HG02623 (cell line): ENCODE data around the gene ADAMTS17.

Source experiments
- ATAC-seq: cut with Tn5 transposase; IDR thresholded peaks from one replicate; pipeline ENCODE4 v1.9.1; 2021; ENCODE audit warnings: moderate library complexity; ENCODE audit not compliant: unreplicated experiment

Gene ADAMTS17

DNA sequence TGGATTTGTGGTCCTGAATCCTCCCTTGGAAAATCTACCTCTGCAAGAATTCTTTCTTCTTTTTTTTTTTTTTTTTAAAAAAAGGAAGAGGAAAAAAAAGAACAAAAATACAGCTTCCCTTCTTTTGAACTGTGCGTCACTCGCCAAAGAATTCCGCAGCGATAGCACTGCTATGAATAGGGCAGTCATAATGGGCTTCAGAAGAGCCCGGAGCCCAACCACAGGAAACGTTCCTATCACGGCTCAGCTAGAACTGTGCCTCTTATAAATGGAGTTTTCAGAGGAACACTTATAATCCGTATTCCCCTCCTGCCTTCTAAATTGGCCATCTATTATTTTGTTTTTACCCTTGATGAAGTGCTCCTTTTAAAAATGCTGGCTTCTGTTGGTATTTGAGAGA lies 227.7 kb downstream of the ADAMTS17 start:
- ATAC-seq = no peak

DNA sequence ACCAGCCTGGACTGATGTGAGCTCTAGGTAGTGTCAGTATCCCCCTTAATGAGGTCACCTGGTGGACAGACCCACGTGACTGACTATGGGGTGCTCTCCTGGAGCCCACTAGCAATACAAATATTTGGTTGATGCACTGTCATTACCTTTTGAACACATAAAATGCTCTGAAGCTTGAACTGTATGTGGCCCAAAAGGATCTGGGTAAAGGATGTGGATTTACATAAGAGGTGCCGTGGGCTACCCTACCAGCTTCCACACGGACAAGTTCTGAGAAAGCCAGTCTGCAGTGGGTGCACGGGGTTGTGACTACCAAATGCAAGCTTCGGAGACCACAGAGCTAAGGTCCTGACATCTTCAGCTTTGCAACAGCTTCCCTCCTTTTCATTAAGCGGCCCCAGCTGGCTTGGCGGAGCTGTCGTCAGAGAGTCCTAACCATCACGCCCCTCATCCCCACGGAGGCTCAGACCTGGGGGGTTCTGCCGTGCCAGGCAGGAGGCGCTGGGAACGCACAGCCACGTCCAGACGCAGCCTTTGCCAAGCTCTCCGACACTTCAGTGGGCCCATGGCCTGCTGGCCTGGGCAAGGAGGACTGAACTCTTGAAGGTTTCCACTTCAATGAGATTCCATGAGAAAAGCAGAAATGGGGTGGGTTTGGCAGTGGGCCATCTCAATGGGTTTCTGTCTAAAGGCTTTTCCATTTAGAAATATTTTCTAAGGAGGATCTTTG lies 228.3 kb downstream of the ADAMTS17 start:
- no peak for ATAC-seq

DNA sequence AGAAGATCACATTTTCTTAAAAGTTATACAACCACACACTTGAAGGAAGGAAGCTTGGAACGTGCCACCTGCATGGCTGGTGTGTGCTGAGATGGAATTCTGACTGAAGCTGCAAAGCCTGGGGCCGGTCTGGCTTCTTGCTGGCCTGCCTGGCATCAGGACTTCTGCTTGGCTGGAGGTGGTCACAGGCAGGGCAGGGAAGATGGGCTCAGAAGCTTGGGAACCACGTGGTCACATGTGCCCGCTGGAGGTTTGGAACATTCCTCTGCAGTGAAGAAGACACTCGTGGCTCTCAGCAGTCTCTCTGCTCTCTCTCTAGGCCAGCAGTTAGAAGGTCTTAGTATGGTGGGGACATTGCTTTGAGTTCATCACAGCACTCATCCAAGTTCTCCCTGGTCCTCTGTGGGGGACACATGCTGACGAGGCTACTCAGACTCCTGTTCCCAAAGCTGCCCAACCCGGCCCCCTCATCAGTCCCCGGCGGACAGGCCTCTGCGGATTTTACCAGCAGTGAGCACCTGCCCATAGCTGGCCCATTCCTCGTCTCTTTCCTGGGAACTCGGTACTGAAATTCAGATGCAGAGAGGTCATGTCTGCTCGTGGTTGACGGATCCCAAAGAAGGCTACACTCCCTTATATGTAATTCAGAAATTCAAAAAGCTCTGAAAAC lies 229.0 kb downstream of the ADAMTS17 start:
- no peak for ATAC-seq

DNA sequence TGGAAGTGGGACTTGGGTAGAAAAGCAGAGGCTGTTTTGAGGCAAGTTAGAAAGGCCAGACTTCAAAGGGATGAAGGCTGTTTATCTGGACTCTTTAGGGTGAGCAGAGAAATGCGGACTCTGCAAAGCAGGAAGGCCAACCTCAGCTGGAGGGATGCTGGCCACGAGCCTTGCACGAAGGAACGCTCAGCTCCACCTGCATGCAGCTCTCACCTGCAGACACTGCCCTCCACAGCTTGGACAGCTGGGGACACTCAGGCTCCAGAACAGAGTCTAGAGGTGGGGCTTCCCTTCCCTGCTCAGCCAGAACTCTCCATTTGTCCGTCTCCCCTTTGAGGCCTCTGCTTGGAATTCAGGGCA lies 229.7 kb downstream of the ADAMTS17 start:
- ATAC-seq = no peak

DNA sequence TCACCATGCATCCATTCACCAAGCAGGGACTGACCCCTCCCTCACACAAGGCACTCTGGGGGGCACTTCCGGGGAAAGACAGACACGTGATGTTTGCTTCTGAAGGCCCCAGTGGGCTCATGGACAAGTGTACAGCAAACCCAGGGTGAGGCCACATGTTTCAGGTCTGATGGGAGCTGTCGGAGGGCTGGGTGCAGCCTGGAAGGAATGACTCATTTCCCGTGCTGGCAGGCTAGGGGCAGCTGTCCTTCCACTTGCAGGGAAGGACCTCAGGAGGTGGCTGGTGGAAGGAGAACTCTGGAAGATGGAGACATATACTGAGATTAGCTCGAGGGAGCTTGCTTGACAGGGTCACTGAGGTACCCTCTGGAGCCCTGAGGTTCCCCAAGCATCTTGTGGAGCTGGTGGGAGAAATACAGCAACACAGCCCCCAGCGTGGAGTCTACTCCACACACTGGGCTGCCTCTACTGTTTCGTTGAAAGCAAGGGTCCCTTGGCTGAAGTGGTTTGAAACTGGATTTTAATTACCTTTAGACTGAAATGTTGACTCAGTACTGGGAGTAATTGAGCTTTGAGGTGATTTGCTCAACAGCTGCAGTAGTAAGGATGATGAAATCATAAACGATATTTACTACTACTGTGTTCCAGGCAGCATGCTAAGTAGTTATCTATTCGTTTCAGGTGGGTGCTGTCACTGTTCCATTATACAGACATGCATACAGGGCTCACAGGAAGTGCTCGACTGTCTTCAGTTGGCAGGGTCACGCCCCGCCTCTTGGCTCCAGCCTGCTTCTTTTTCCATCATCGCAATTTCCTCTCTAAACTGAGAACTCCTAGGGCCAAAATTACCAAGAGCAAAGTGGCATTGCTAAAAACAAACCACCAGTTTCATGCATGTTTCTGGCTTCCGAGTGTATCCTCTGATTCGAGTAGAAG lies 230.4 kb downstream of the ADAMTS17 start:
- ATAC-seq = no peak

DNA sequence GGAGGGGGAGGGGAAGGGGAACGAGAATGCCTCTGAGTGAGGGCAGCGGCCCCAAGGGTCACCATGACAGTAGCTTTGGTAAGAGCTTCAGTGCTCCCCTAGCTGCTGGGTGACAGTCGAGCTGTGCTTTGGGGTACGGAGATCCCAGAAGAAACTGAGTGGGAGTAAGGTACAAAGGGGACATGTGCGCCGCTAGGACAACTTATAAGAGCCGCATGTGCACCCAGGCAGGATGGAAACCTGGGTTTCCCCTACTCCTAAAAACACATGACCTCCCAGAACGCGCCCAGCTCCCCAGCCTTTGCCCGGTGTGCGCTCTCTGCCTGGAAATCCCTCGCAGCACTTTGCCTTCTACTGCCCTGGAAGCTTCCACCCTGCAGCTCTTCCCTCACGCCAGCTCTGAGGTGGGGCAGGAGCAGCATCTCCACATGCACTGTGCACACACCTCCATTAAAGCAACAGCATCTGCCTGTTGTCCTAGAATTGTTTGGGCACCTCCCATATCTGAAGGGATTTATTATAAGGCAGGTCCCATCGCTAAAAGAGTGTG lies 232.2 kb downstream of the ADAMTS17 start:
- ATAC-seq = no peak

DNA sequence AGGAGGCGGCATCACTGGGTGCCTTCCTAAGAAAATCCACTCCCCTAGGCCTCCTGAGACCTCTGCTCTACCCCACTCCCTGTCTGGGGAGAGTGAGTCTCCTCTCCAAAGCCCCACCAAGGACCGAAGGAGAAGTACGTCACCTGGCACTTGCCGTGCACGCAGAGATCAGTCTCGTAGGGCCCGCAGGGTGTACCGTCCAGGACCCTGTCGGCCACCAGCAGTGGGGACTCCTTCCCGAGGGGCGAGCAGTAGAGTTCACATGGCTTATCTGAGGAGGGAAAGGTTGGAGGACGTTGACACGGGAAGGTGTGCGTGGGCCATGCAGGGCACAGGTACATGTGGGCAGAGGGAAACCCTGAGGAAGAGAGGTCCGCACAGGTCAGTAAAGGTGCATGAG lies 232.9 kb downstream of the ADAMTS17 start:
- ATAC-seq = no peak

DNA sequence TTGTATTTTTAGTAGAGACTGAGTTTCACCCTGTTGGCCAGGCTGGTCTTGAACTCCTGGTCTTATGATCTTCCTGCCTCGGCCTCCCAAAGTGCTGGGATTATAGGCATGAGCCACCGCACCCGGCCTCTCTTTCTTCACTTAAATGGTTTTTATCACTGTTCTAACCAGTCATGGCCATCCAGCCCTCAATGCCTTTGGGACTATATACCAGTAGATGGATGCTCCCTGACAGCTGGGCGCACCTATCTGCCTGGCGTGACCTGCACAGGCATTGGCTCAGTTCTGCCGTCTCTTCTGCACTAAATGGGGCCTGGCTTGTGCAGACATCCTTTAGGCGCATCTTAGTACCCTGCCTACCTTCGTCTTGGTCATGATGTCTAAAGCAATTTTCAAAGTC lies 233.4 kb downstream of the ADAMTS17 start:
- ATAC-seq = no peak

DNA sequence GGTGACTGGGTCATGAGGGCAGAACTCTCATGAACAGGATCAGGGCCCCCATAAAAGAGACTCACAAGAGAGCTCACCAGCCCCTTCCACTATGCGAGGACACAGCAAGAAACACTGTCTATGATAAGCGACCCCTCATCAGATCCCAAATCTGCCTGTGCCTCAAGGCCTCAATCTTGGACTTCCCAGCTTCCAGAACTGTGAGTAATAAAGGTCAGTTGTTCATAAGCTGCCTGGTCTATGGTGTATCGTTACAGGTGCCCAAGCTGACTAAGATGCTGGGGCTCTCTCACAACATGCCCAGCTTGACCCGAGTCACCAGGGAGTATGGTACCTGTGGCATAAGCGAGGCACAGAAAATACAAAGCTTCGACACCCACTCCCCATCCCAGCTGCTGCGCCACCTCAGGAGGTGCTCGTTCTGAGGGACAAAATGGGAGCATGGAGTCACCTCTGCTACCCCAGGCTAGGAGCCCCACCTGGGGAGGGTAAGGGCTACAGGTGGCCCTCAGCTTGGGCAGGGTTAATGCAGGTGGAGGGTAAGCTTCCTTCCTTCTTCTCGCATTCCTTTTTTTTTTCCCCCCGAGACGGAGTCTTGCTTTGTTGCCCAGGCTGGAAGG lies 234.1 kb downstream of the ADAMTS17 start:
- ATAC-seq = no peak

DNA sequence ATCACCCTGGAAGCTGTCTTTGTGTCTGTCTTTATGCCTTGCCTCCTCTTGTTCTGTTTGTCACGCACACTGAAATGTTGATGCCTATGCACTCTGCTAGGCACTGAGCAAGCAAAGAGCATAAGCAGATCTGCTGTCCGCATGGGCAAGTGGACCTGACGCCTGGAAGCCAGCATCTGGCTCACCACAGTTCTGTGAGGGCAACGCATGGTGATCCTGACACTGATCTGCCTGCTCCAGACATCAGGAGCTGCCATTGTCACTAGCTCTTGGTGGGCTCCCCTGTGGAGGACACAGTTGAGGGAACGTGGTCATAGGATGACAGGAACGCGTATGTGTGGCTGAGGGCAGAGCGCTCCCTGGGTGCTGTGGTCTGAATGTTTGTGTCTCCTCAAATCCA lies 234.6 kb downstream of the ADAMTS17 start:
- no peak for ATAC-seq

DNA sequence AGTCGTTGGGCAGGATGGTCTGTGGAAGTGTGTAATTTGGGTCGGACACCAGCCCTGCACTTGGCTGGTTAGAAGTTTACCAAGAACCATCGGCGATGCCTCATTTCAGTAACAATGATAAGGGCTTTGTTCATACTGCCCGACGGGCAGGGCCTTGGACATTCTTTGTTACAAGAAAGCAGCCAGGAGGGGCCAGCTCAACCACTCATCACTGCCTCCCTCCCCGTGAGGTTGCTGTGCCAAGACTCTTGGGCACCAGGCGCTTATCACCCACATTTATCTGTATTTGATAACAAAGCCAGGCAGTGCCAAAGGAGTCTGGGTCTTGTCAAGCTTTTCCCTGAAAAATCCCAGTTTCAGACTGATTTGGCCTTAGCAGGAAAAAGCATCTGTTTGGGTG lies 235.0 kb downstream of the ADAMTS17 start:
- no peak for ATAC-seq

DNA sequence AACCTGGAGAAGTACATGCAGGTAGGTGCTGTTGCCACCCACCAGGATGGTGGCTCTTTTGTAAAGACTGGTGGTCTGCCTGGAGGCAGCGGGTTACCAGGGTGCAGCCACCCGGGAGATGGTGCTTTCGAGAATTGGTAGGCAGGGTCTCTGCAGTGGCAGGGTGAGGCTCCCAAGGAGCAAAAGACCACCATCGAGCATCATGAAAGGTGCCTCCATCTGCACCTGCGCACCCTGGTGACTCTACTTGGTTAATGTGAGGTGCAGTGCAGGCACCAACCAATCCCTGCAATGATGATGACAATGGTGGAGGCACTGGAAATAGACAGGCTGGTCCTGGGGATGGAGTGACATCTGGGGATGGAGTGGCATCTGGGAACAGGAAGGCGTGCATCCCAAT lies 236.7 kb downstream of the ADAMTS17 start:
- no peak for ATAC-seq

DNA sequence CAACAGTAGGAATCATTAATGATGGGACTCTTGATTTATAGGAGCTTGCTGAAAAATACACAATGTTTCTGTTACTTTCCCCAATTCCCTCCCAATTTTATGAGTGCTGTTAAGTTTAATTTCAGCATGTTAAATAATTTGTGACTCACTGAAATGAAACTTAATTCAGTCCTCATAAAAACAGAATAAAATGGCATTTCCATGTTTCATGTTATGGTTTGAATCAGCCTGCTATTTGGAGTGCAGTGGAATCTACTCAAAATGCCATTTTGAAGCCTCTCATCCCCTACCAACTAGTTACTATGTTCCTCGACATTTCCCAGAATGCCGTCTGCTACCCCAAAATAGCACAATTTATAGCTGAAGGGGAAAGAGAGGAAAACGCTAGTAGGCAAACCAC lies 237.5 kb downstream of the ADAMTS17 start:
- no peak for ATAC-seq

DNA sequence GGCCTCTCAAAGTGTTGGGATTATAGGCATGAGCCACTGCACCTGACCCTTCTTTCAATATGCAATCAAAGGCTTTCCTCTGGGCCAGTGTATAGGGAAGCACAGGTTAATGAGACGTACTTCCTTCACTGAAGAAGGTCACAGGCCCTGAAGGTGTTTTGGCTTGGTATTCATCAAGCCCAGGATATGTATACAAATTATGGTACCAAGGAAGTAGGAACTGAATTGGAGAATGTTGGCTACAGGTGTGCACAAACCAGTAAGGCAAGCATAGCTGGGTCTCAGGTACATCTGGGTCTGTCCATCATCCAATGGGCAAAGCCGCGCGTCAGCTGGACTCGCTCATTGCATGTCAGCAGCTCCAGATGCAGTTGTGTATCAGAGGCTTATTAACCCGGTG lies 237.9 kb downstream of the ADAMTS17 start:
- ATAC-seq = no peak

DNA sequence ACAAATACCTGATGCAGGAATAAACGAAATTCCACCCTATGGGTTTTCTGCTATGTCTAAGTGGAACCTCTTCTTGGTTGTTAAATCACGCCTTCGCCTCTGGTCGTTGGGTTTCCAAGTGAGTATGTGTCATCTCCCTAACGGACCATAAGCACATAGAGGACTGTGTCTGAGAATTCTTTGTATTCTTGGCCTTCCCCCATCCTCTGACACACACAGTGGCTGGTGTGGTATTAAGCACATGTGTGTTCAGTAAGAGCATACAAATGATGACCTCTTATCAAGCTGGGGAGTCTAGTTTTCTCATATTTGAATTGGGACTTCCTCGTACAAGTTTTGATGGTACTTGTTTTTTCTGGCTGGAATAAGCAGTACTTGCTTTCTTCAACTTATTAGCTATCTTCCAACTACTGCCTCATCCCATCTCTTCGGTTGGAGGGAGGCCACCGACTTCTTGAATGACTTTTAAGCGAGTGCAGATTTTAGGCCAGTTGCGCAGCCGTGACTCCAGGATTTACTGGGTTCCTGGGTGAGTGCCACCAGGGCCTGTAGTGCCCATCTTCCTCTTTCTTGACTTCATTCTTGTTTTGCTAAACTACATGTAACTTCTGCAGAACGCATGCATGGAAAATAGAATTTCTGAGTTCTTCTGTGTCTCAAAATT lies 240.2 kb downstream of the ADAMTS17 start:
- ATAC-seq = no peak

DNA sequence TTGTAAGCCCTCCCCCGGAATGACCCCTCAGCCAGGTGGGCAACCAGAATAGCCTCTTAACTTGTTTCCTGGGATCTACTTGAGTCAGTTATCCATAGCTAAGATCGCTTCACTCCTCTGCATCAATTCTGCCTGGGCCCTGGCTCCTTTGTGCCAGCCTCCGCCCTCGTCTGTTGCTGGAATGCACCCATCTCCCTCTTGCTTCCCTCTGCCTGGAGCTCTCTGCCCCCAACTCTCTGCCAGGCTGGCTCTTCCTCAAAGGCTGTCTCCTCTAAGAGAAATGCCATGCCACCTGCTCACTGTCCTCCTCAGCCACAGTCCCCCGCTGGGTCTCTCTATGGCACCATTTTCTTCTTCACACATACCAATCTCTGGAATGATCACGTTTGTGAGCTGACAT lies 240.8 kb downstream of the ADAMTS17 start:
- ATAC-seq = no peak

DNA sequence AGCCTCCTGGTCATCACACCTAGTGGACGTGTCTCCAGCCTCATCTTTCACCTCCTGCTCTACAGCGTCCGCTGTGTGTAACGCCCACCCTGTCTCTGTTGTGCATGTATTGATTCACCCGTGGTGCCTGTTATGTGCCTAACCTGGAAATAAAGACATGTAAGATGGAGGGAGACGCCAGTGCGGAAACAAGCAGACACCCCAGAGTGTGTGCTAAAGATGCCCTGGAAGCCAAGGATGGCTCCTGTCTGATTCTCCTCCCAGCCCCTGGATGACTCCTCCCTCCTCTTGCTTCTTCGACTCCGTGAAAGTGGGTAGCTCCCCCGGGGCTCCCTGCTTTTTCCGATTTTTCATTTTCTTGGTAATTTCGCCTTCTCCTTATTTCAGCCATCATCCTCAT lies 241.8 kb downstream of the ADAMTS17 start:
- ATAC-seq = no peak

DNA sequence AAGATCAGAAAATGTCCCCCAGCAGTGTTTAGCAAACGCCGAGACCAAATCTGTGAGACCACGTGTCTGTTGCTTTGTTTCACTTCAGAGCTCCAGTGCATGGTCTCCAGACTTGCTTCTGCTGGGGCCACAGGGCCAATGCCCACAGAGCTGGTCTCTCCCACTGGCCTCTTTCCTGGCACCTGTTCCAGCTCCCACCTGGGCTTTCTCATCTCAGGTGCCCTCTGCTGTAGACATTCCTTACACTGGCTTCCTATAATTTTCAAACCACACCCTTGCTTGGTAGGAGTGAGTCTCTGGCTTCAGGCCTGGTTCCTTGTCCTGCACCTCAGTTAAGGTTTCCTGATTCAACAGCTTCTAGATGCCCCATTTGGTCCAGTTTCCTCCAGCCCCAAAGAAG lies 243.1 kb downstream of the ADAMTS17 start:
- no peak for ATAC-seq

DNA sequence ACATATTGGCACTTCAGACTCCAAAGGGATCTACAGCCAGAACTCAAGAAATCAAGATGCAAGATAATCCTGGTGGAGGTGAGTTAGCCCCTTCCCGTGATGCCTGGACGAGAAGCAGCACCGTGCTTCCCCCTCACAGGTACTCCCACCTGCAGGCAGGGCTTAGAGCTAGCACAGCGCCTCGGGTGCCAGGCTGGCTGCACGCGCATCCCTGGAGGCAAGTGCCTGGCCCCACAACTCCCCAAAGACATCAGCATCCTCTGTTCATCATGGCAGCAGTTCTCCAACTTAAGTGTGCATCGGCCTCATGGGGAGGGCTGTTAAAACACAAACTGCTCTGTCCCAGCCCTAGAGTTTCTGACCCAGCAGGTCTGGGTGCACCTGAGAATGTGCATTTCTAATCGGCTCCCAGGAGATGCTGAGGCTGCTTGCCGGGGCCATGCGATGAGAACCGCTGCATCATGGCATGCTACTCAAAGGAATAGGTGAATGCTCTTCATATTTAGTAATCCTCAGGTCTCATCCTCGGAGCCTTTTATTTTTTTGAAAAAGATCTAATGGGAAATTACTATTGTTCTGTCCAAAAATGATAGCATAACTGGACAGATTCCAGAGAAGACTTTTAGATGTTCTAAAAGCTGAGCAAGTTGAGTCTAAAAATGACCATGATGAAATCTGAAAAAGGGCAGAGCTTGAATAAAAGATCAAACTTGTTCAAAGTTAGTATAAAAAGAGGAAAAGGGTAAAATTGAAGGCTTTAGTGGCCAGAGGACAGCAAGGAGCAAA lies 244.2 kb downstream of the ADAMTS17 start:
- ATAC-seq = no peak

DNA sequence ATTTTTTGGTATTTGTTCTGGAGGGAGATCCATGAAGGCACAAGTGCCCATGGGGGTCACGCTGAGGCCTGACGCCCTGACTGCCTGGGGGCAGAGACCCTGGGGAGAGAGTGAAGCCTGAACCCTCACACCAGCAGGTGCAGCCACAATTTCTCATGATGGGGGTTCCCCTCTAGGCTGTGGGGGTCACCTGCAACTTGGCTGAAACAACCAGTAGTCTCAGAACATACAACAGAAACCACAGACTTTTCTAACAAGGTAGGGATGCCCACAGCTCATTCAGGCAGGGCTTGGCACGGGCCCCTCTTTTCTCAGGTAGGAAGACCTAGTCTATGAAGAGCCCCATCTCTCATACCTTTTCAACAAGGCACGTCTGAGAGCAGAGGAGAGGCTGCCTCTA lies 245.1 kb downstream of the ADAMTS17 start:
- no peak for ATAC-seq
